T-helper 22 cell (primary cell): ENCODE measurements around the gene TFG.
A peak's percentile ranks its signal among the peaks of the same experiment; 100 is the strongest.
"Not testable (repeated sequence)": the region's sequence is repeated elsewhere in the genome, so short reads cannot be mapped to it uniquely, and the experiment has no call there.

Experiments
- DNase-seq: peaks from one replicate; pipeline ENCODE4 v3.0.0-alpha.2; 2020; ENCODE audit warnings: low read depth

The TFG gene

GRCh38 chr3:100708989-100709841 is at the start of gene TFG:
TFG (plus strand) TSS chr3:100709494; CDS start chr3:100713686, 4,192 bp downstream.
- DNase-seq, result peak; percentile 95

DNA sequence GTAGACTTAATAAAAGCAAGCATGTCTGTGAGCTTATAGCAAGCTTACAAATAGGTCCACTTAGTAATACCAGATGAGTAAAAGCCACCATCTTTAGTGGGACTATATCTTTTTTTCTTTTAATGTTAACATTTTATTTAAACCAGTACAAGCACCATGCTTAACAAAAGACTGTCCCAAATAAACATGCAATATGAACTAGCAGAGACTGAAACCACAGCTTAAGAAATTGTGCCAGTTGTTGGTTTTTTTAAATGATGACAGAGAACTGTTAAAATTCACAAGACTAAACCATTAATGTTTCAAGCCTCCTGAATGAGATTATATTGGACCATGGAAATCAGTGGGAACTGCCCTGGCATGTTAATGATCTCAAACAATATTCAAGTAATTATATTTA is 48.0 kb upstream of the TFG start:
- DNase-seq, result not testable (repeated sequence)

DNA sequence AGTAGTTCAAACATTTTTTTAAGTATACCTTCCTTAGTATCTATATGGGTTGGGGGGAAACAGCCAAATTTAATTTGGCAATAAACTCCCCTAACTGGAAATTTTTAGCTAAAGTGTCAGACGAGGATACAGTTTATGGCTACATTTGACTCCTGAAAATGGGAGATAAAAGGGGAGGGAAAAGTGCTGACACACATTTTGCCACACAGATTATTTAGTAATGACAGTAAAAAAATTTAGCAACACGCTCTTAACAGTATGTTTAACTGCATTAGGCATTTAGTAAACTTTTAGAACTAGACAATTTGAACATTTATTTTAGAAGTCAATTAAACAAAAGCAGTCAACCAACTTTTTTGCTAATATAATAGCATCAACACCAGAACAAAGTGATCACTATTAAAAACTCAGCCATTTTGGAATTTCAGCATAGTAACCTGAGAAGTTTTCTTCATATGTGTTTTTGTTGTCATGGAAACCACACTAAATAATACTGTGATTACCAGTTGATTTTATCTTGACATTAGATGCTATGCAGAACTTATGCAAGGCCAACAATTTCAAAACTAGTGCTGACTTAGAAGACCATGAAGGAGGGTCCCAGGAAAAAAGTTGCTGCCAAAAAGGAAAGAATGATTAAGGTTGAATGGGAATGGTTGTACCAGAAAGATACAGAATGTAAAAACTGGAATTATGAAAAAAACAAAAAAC is 47.0 kb upstream of the TFG start:
- DNase-seq, result no peak

DNA sequence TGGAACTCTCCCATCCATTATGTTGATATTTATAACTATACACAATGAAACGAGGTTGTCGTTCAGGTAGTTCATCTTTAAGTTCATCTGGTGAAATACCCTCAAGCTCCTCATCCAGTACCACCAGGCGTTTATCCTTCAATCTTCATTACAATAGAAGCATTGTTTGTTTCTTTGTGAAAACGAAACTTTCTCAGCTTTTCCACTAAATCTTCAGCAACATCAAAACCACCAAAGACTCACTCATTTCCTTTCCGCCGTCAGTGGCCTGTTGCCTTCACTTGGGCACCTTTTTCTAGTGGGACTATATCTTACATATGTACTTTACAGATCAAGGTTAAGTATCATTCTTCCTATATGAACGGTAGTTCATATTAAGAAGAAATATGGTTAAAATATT is 44.1 kb upstream of the TFG start:
- DNase-seq, result no peak

GRCh38 chr3:100666699-100667098 is 42.6 kb upstream of the TFG start:
- not testable (repeated sequence) for DNase-seq

GRCh38 chr3:100667316-100667715 is 42.0 kb upstream of the TFG start:
- not testable (repeated sequence) for DNase-seq

GRCh38 chr3:100670995-100671394 is 38.3 kb upstream of the TFG start:
- not testable (repeated sequence) for DNase-seq

- no peak for DNase-seq
These were observed 27.8 kb upstream of the TFG start for GRCh38 chr3:100681496-100681895.

GRCh38 chr3:100682056-100682853 is 27.0 kb upstream of the TFG start:
- DNase-seq, result no peak

DNA sequence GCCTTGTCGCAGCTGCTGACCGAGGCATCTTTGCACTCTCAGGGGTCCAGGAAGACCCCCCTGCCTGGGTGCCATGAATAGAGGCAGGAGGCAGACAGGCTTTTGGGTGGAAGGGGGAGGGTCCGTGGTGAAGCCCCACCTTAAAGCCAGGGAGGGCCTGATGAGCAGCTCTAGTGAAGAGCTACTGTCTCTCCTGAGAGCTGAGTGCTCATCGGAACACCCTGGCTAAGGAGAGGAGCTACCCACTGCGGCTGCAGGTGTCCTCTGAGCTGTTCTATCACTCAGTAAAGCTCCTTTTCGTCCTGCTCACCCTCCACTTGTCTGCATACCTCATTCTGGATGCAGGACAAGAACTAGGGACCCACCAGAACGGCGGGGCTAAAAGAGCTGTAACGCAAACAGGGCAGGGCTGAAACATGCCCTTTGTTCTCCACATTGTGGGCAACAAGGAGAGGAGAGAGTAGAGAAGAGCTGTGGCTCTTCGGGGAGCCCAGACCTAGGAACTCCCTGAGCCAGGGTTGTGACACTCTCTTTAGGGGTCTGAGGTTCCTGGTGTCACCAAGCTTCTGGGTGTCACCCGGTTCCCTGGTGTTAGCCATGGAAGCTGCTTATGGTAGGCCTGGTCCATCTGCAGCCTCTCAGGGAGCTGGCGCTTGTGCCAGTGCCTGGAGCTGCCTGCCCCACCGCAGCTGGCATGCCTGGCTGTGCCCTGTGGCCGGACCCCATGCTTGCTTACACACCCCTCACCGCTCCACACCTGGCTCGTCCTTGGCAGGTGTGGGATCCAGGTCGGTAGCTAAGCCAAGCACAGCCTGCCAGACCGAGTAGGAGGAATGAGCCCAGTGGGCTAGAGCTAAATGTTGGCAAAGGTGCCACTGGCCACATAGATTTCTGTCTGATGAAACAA is 26.2 kb upstream of the TFG start:
- DNase-seq, result no peak

DNA sequence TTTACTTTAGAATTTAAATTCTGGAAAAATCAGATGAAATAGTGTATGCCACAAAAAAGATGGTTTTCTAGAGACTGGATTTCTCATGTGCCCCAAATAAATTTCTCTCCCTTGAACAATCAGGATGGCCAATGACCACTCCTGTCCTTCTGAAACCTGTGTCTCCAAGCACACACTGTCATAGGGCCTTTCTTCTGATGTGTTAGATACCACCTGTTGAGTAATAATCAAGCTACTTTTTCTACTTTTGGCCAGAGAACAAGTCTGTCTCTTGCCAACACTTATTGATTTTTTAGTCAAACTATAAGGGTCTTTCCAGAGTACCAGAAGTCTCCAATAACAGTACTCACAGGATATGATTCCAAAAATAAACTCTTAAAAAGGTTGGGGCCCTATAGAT is 16.1 kb upstream of the TFG start:
- no peak for DNase-seq

GRCh38 chr3:100695696-100696095 is 13.6 kb upstream of the TFG start:
- no peak for DNase-seq

- DNase-seq, result no peak
These were observed 13.1 kb upstream of the TFG start for GRCh38 chr3:100696161-100696560.

DNA sequence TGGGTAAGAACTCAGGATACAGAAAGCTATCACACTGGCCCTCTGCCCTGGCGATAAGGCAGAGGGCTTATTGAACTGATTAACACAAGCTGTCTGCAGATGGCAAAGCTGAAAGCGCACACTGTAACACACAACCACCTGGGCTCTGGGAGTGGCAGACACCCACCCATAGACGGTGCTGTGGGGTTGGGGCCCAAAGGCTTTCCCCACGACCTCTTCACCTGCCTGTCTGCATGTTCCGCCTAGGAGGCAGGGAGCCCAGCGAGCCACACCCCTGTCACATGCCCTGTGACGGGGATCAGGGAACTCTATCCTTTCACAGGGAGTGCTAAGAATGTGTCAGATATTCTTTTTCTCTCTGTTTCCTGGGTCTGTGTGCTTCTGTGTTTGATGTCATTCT is 12.1 kb upstream of the TFG start:
- DNase-seq, result no peak

- DNase-seq, result no peak
These were observed 11.5 kb upstream of the TFG start for GRCh38 chr3:100697723-100698285.

- DNase-seq, result no peak
These were observed 10.6 kb upstream of the TFG start for GRCh38 chr3:100698736-100699135.

DNA sequence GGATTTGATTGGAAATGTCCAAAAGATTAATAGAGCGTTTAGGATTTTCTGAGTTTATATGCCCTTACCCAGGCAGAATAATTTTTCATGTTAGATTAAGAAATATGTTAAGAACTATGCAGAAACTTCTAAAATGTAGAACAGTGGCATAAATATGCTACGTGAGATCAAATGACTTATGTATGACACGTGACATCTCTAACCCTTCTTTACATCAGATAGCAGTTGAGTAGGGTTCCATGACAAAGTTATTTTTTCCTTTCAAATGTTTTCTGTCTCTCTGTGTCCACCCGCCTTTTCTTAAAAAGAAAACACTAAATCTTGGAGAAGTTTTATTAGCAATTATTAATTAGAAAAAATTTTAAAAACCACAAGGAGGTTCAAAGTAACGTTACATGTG is 8.6 kb upstream of the TFG start:
- DNase-seq, result no peak

- DNase-seq, result no peak
These were observed 7.0 kb upstream of the TFG start for GRCh38 chr3:100702082-100702979.

- no peak for DNase-seq
These were observed 6.3 kb upstream of the TFG start for GRCh38 chr3:100702980-100703345.

GRCh38 chr3:100703865-100704264 is 5.4 kb upstream of the TFG start:
- no peak for DNase-seq
